NCI-H2081 treated with DMSO at 0.1 percent for 48 hours (cell line): ENCODE measurements around the gene GALK2.

Experiments
- DNase-seq: peaks from one replicate; lab custom pipeline; 2025; lab: John Stamatoyannopoulos, UW

GALK2 gene

DNA sequence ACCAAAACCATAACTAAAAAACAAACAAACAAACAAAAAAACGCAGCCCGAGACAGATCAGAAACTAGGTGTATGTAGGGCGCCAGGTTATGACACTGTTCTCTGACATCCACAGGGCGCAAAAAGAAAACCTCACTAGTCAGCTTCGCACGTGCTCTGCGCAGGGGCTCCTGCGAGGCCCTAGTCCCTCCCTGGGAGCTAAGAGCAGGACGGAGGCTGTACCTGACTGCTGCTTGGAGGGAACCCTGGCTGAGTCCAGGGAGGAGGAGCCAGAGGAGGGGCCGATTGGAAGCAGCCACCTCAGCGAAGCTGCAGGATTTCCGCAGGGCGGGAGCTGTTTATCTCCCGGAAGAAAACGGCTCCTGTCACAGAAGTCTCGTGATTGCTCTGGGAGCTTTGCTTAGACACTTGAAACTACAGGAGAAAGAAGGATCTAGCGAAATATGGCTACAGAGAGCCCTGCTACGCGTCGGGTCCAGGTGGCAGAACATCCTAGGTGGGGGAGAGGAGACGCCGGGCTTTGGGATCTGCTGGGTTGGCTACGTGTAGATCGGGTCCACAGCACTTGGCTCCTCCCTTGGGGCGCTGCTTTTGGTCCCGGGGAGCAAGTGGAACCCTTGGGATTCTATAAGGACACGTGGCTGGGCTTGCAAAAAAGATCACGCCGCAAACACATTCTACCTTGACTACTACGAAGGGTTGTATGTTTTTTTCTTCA lies at the start of gene GALK2:
Gene GALK2 (plus strand): TSS at position 368 of the 718 bp plus-strand sequence. CDS start 76 bp downstream, at position 444.
- peak; percentile 87 for DNase-seq

- no peak for DNase-seq
Measured at GRCh38 chr15:49120832-49121231, 49.2 kb upstream of the GALK2 start.

- DNase-seq, result no peak
Measured at GRCh38 chr15:49121901-49122300, 48.1 kb upstream of the GALK2 start.

GRCh38 chr15:49122541-49123062 lies 47.4 kb upstream of the GALK2 start:
- DNase-seq, result no peak

- DNase-seq, result no peak
Measured at GRCh38 chr15:49124371-49124770, 45.7 kb upstream of the GALK2 start.

GRCh38 chr15:49131403-49131802 lies 38.6 kb upstream of the GALK2 start:
- DNase-seq, result no peak

GRCh38 chr15:49134683-49135341 lies 35.2 kb upstream of the GALK2 start:
- DNase-seq, result no peak

- no peak for DNase-seq
Measured at GRCh38 chr15:49135342-49135857, 34.6 kb upstream of the GALK2 start.

DNA sequence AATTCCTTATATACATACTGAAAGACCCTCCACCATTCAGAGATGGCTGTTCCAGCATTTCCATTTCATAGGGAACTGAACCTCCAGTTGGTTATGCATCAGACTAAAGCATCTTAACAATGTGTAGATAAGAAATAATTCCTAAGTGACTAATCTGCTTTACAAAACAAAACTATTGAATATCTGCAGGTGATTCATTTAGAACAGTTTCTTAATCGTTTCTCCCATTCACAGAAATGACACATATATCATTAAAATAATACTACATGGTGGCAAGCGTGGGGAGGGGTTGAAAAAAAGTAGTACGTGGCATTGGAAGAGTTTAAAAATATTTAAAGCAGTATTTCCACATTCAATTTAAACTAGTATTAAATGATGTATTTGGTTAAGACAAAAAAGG lies 34.1 kb upstream of the GALK2 start:
- no peak for DNase-seq

DNA sequence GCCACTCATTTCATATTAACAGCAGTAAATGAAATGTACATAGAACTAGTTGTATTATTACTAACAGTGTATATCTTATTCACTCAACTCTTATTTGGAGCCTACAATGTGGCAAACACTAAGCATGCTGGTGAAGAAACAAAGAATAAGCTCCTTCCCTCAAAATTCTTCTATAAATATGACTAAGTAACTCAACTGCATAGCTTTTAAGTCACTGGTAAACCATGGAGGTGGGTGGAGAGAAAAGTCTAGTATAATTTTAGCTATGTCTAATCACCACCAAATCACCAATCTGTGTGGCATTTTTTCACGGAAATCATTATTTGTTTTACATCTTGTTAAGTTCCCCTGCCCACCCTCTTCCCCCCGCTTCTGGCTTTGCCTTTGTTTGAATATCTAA lies 32.2 kb upstream of the GALK2 start:
- no peak for DNase-seq

GRCh38 chr15:49145651-49146609 lies 24.1 kb upstream of the GALK2 start:
- peak; percentile 11 for DNase-seq

DNA sequence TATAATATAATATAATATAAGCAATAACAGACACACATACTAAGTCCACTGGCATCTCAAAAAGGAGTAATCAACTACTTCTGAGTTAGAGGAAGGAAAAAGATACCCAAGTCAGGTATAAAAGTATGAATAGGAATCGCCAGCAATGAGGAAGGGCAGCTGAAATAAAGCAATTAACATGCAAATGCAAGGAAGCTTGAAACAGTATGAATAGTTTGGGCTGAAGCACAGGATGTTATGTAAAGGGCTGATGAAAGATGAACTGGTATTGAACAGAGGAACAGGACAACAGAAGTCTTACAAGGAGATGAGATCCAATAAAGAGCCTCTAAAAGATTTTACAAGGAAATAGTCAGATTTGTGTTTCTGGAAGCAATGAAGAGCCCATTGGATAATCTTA lies 21.7 kb upstream of the GALK2 start:
- no peak for DNase-seq

DNA sequence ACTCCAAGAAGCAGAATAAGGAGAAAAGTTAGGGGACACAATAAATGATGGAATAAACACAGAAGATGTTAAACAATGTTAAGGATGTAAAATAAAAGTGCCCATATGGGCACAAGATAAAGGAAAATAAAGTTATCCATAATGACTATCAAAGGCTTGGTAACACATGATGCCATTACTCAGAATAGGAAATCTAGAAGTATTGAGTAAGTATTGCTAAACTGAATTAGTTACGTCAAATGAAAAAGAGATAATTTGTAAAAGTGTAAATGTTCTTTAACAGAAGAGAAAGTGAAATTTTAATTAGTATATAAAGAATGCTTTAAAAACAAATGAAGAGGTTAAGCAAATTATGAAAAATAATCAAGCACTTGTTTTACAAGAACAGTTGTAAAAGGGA lies 21.3 kb upstream of the GALK2 start:
- DNase-seq, result no peak

GRCh38 chr15:49151831-49152230 lies 18.2 kb upstream of the GALK2 start:
- no peak for DNase-seq

DNA sequence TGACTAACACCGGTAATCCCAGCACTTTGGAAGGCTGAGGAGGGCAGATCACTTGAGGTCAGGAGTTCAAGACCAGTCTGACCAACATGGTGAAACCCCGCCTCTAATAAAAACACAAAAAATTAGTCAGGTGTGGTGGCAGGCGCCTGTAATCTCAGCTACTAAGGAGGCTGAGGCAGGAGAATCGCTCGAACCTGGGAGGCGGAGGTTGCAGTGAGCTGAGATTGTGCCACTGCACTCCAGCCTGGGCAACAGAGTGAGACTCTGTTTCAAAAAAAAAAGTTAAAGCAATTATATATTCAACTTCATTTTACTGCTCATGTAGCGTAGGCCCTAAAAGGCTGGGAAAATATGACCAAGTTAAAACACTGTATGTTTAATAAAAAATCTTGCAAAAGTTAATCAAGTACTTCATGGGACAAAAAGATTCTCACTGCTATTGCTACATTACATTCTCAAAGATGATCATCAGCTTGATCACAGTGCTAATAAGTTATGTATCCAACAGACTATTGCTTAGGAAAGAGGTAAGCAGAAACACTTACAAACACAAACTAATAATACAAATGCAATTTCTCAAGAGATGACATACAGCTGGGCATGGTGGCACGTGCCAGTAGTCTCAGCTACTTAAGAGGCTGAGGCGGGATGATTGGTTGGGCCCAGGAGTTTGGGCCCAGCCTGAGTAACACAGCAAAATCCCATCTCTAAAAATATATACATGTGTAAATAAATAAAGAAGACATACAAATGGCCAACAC lies 17.3 kb upstream of the GALK2 start:
- DNase-seq, result no peak

- no peak for DNase-seq
Measured at GRCh38 chr15:49154359-49154758, 15.7 kb upstream of the GALK2 start.

GRCh38 chr15:49154799-49155109 lies 15.3 kb upstream of the GALK2 start:
- no peak for DNase-seq

DNA sequence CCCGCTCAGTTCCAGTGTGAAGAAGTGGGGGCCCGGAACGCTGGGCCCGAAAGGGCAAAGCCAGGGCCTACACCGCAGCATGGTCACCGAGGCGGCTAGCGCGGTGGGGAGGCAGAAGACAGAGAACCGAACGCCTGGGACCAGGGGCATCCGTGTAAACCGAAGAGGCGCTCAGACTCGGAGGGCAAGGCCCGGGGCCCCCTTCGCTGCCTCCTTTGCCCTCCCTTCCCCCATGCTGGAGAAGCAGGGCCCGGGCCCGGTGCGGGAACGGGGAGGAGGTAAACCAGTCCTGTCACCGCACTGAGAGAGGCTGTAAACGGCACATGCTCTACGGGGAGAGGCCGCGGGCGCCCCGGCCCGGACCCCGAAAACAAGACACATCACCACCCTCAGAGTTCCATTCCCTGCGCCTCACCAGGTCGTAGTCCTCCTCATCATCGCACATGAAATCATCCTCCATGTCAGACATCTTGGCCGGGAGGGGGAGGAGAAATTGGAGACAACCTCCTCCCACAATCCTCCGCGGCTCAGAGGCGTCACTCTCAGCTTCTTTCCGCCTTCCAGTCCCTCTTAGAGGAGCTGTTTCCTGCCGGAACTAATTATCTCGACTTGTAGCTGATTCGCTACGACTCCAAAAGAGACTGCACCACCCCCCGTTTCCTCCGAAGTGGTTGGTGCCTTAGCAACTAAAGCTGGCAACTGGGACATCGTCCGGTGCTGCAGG lies 14.8 kb upstream of the GALK2 start, which contains the start of gene COPS2:
Gene COPS2 (minus strand): TSS at position 490 of the 724 bp plus-strand sequence. CDS start 21 bp downstream, at position 469.
- DNase-seq, result peak; percentile 95

- no peak for DNase-seq
Measured at GRCh38 chr15:49155834-49156627, 14.0 kb upstream of the GALK2 start.

DNA sequence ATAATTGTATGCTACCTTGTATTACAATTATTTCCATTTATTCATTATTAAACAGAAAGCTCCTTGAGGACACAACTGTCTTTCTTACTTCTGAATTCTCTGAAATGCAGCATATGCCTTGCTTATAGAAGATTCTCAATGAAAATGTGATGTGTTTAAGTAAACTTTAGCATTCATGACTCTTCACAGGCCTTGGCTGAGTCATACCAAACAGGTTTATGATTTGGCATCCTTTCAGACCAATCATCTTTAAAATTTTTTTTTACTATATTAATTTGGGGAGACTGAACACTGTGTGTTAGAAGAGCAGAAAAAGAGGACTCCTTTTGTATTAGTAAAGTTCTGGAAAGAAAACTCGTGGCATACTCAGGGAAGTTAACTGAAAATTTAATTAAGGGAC lies 6.4 kb upstream of the GALK2 start:
- DNase-seq, result no peak
